ENCODE results near the gene TOM1L2. TPM values are rescaled to one million over a fixed set of nuclear protein-coding genes. Genes with fewer than 3 reads are reported as not detected.

TOM1L2 gene
- total RNA-seq, 4 donors from 2014 or later: 15.6 to 85.9 (median 34.9) TPM

- intact Hi-C loops (cut with DNase I; ENCODE audit: low total_unique reads): loop anchor here (5.0 kb wide), 1 partner anchor 36 kb away; no protein-coding TSS in a partner anchor
- Histone ChIP-seq H3K4me1 (peaks cover 0 to 7% of the 10 kb centered on the region in 2 donors), H3K27me3 (no peaks in the 10 kb centered on the region), H3K36me3 (no peaks in the 10 kb centered on the region), H3K27ac (no peak overlapping the region), H3K9me3 (no peaks in the 10 kb centered on the region), H3K4me3 (no peak overlapping the region)
- TF ChIP-seq POLR2A (IDR thresholded peaks at IDR 0.05) (no peak), CTCF (IDR thresholded peaks at IDR 0.05) (no peak)
- DNase-seq: no peak
Observed at GRCh38 chr17:17852930-17853329, 119.3 kb downstream of the TOM1L2 start.

DNA sequence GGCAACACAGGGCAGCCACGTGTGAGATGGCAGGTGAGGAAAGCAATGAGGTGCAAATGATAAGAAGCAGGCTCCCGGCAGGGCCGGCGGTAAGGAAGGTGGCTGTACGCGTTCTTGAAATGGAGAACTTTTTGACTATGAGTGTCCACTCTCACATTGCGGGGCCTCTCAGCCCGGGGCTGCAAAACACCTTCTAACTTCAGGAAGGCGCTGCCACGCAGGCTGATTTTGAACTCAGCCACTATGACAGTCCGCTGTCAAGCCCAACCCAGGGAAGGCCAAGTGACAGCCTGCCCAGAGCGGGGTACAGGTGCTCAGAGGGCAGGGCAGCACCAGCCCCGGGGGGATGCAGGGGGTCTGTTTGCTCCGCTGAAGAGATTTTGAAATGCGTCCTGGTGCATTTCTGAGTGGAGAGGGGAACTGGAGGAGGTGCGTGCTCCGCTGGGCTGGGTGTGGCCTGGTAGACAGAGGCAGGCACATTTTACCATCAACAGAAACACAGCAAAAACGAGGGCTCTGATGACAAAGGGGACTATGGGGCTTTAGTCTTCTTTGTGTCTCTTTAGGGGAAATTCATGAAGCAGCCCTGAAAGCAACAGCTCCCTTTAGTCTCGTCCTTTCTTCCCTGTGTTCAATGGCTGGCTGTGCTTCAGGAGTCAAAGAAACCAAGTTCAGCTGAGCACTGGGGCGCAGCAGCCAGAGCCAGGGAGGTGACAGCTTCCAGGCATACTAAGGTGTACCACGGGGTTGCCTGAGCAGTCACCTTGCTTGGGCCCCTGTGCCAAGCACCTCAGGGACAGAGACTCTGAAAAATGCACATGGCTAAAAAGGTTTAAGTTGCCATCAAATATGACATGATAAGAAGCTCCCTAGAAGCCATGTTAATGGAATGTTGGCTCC, 120.8 kb downstream of the TOM1L2 start:
- H3K27me3 ChIP-seq: no peaks in the 10 kb centered on the region
- DNase-seq: no peak
- H3K9me3 ChIP-seq: no peaks in the 10 kb centered on the region
- H3K27ac ChIP-seq: no peak overlapping the region
- intact Hi-C loops (cut with DNase I; ENCODE audit: low total_unique reads): loop anchor here (5.0 kb wide), 1 partner anchor 34 kb away; no protein-coding TSS in a partner anchor
- peaks cover 0 to 7% of the 10 kb centered on the region in 2 donors for H3K4me1 ChIP-seq
- TF ChIP-seq POLR2A (IDR thresholded peaks at IDR 0.05) (no peak), CTCF (IDR thresholded peaks at IDR 0.05) (no peak)
- no peak overlapping the region for H3K4me3 ChIP-seq
- no peaks in the 10 kb centered on the region for H3K36me3 ChIP-seq

DNA sequence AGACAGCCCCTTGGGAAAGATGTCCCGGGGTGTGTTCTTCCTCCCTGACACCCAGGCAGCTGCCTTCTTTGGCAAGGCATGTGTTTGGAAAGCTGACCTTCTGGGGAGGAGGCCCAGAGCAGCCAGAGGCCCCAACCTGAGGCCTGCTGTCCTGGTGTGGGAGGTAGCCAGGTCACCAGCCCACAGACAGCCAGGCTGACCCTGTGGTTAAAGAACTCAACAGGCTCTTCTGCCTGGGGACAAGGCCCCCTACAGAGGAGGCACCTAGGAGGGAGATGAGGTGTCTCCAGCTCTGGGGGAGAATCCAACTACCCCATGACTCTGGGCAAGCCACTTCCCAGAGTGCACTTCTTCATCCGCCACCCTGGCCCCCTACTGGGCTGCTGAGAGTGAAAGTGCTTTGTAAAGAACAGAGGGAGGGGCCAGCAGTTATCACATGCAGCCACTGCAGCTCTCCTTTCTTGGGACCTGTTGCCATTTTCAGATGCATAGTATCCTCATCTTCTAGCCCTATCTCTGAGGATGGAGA, 122.3 kb downstream of the TOM1L2 start:
- Histone ChIP-seq H3K36me3 (no peaks in the 10 kb centered on the region), H3K9me3 (no peaks in the 10 kb centered on the region), H3K4me3 (no peak overlapping the region), H3K4me1 (peaks cover 0 to 7% of the 10 kb centered on the region in 2 donors), H3K27ac (peak overlapping the region; percentile 44 to 73), H3K27me3 (no peaks in the 10 kb centered on the region)
- DNase-seq: peak; percentile 61 to 63
- TF ChIP-seq CTCF (IDR thresholded peaks at IDR 0.05) (peak in 3 of 4 experiments; percentile 16 to 18 (median 16)), POLR2A (IDR thresholded peaks at IDR 0.05) (no peak)
- intact Hi-C loops (cut with DNase I; ENCODE audit: low total_unique reads): loop anchor here (5.0 kb wide), 1 partner anchor 33 kb away; no protein-coding TSS in a partner anchor

GRCh38 chr17:17849147-17849820, 122.9 kb downstream of the TOM1L2 start:
- intact Hi-C loops (cut with DNase I; ENCODE audit: low total_unique reads): no loop called here
- peak; percentile 49 to 54 for DNase-seq
- no peaks in the 10 kb centered on the region for H3K27me3 ChIP-seq
- H3K27ac ChIP-seq: peak overlapping the region; percentile 44 to 73
- no peaks in the 10 kb centered on the region for H3K9me3 ChIP-seq
- H3K4me1 ChIP-seq: peaks cover 0 to 7% of the 10 kb centered on the region in 2 donors
- TF ChIP-seq POLR2A (IDR thresholded peaks at IDR 0.05) (no peak), CTCF (IDR thresholded peaks at IDR 0.05) (no peak)
- H3K4me3 ChIP-seq: no peak overlapping the region
- H3K36me3 ChIP-seq: no peaks in the 10 kb centered on the region

All from uterus (tissue), 4 donors.